NCI-H1930 (cell line): ENCODE results near the gene DDX39B.
"Not testable (repeated sequence)": the region's sequence is repeated elsewhere in the genome, so short reads cannot be mapped to it uniquely, and the experiment has no call there.

ENCODE experiments used
- DNase-seq, 2 experiments: peaks; one replicate each; lab custom pipeline; 2025; lab: John Stamatoyannopoulos, UW

Gene DDX39B

GRCh38 chr6:31575952-31576685 lies 34.3 kb upstream of the DDX39B start:
- no peak for DNase-seq

GRCh38 chr6:31575335-31575901 lies 33.6 kb upstream of the DDX39B start, which contains the start of gene TNF:
Gene TNF, plus strand, starts transcription at chr6:31575565. Its CDS starts 177 bp downstream, at chr6:31575742.
- no peak for DNase-seq

GRCh38 chr6:31574106-31575061 lies 32.6 kb upstream of the DDX39B start:
- no peak for DNase-seq

- no peak for DNase-seq
These were observed 31.7 kb upstream of the DDX39B start for GRCh38 chr6:31573239-31574105.

GRCh38 chr6:31572041-31572911 lies 30.5 kb upstream of the DDX39B start, which contains the start of gene LTA:
Gene LTA, plus strand, starts transcription at chr6:31572289. Its CDS starts 454 bp downstream, at chr6:31572743.
- DNase-seq, result no peak

GRCh38 chr6:31569861-31570536 lies 28.2 kb upstream of the DDX39B start:
- DNase-seq, result no peak

GRCh38 chr6:31568537-31568961 lies 26.7 kb upstream of the DDX39B start:
- no peak for DNase-seq

- DNase-seq, result no peak
These were observed 25.9 kb upstream of the DDX39B start for GRCh38 chr6:31567531-31568370.

- DNase-seq, result no peak
These were observed 18.9 kb upstream of the DDX39B start for GRCh38 chr6:31560697-31561058.

- no peak for DNase-seq
These were observed 18.3 kb upstream of the DDX39B start for GRCh38 chr6:31559958-31560696.

GRCh38 chr6:31559606-31559957 lies 17.8 kb upstream of the DDX39B start:
- DNase-seq, result no peak

GRCh38 chr6:31558631-31559500 lies 17.1 kb upstream of the DDX39B start:
- DNase-seq, result no peak

GRCh38 chr6:31558318-31558625 lies 16.5 kb upstream of the DDX39B start:
- no peak for DNase-seq

GRCh38 chr6:31557443-31558317 lies 15.9 kb upstream of the DDX39B start:
- no peak for DNase-seq

GRCh38 chr6:31556307-31556706 lies 14.5 kb upstream of the DDX39B start:
- no peak for DNase-seq

- DNase-seq, result not testable (repeated sequence)
These were observed 9.6 kb upstream of the DDX39B start for GRCh38 chr6:31551371-31551770.

- DNase-seq, result no peak
These were observed 6.7 kb upstream of the DDX39B start for GRCh38 chr6:31548544-31548873.
